A549 (cell line): ENCODE measurements around the gene TMEM44.

Experiments used
- BHLHE40 ChIP-seq: IDR thresholded peaks from 2 replicates; pipeline ENCODE4 v1.6.1; 2012; ENCODE audit warnings: low read depth, low read length, inconsistent platforms
- EP300 ChIP-seq, 2 experiments: fragments of >200 bp; sonication (Bioruptor Twin); formaldehyde crosslinking; IDR thresholded peaks; 2 replicates in 1 of 2; 3 replicates in 1 of 2; pipeline ENCODE4 v1.6.1; 2016 to 2017
- NR3C1 ChIP-seq: fragments of >200 bp; sonication (Bioruptor Twin); formaldehyde crosslinking; IDR thresholded peaks from 3 replicates; pipeline ENCODE4 v1.6.1; 2017
- PBX3 ChIP-seq: IDR thresholded peaks from 2 replicates; pipeline ENCODE4 v1.6.1; 2012
- RCOR1 ChIP-seq: fragments of 150-350 bp; IDR thresholded peaks from 2 replicates; pipeline ENCODE4 v1.6.1; 2014; ENCODE audit warnings: antibody characterized with exemption, low read length, low read depth
- RFX5 ChIP-seq: fragments of 450-650 bp; IDR thresholded peaks from 2 replicates; pipeline ENCODE4 v1.7.1; 2014; ENCODE audit warnings: antibody characterized with exemption, mild to moderate bottlenecking, moderate library complexity
- SMC3 ChIP-seq: fragments of >200 bp; sonication (Bioruptor Twin); formaldehyde crosslinking; IDR thresholded peaks from 3 replicates; pipeline ENCODE4 v1.6.1; 2018; ENCODE audit warnings: inconsistent platforms
- USF2 ChIP-seq: fragments of 450-650 bp; IDR thresholded peaks from 2 replicates; pipeline ENCODE4 v1.6.1; 2014; ENCODE audit warnings: antibody characterized with exemption
- TF ChIP-seq, protein P1 (sequence below): fragments of >200 bp; sonication (Bioruptor Twin); formaldehyde crosslinking; IDR thresholded peaks from 3 replicates; pipeline ENCODE4 v1.5.1; 2016

- TF ChIP-seq, protein P1, sequence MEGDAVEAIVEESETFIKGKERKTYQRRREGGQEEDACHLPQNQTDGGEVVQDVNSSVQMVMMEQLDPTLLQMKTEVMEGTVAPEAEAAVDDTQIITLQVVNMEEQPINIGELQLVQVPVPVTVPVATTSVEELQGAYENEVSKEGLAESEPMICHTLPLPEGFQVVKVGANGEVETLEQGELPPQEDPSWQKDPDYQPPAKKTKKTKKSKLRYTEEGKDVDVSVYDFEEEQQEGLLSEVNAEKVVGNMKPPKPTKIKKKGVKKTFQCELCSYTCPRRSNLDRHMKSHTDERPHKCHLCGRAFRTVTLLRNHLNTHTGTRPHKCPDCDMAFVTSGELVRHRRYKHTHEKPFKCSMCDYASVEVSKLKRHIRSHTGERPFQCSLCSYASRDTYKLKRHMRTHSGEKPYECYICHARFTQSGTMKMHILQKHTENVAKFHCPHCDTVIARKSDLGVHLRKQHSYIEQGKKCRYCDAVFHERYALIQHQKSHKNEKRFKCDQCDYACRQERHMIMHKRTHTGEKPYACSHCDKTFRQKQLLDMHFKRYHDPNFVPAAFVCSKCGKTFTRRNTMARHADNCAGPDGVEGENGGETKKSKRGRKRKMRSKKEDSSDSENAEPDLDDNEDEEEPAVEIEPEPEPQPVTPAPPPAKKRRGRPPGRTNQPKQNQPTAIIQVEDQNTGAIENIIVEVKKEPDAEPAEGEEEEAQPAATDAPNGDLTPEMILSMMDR, result no peak
- TF ChIP-seq BHLHE40 (no peak), NR3C1 (no peak), USF2 (no peak), SMC3 (no peak), EP300 (IDR thresholded peaks at IDR 0.05) (no peak), RFX5 (no peak), PBX3 (no peak), RCOR1 (no peak)
These were observed 60.2 kb downstream of the TMEM44 start for GRCh38 chr3:194572944-194573491.
